Measurements from ENCODE around the gene LILRA2.

GRCh38 chr19:54525636-54526035 lies 48.0 kb upstream of the LILRA2 start:
- TF ChIP-seq IRF1 (CRISPR knock-in tag; IDR thresholded peaks at IDR 0.05), result no peak
- TF ChIP-seq ATF3 (CRISPR knock-in tag; conservative IDR thresholded peaks at IDR 0.05), result no peak
- no peak for TF ChIP-seq CTCF (IDR thresholded peaks at IDR 0.05)
- no peak for TF ChIP-seq MXD4 (CRISPR knock-in tag; IDR thresholded peaks at IDR 0.05; ENCODE audit: borderline replicate concordance)
- TF ChIP-seq TCF7 (CRISPR knock-in tag; IDR thresholded peaks at IDR 0.05; ENCODE audit: low read depth), result no peak
- TF ChIP-seq USF1 (CRISPR knock-in tag; IDR thresholded peaks at IDR 0.05), result no peak
- TF ChIP-seq ZNF121 (CRISPR knock-in tag; IDR thresholded peaks at IDR 0.05), result no peak
- no peak for TF ChIP-seq HMGXB4 (CRISPR knock-in tag; IDR thresholded peaks at IDR 0.05)
- no peak for TF ChIP-seq GTF2I (CRISPR knock-in tag; conservative IDR thresholded peaks at IDR 0.05)
- TF ChIP-seq USF2 (CRISPR knock-in tag; IDR thresholded peaks at IDR 0.05), result no peak
- no peak for TF ChIP-seq CREB1 (CRISPR knock-in tag; IDR thresholded peaks at IDR 0.05)
- TF ChIP-seq MLX (CRISPR knock-in tag; IDR thresholded peaks at IDR 0.05), result no peak
- TF ChIP-seq ETV6 (CRISPR knock-in tag; IDR thresholded peaks at IDR 0.05), result no peak

Data from WTC11 (cell line).